Measurements from ENCODE around the gene CD22.

- TF ChIP-seq, protein P1, sequence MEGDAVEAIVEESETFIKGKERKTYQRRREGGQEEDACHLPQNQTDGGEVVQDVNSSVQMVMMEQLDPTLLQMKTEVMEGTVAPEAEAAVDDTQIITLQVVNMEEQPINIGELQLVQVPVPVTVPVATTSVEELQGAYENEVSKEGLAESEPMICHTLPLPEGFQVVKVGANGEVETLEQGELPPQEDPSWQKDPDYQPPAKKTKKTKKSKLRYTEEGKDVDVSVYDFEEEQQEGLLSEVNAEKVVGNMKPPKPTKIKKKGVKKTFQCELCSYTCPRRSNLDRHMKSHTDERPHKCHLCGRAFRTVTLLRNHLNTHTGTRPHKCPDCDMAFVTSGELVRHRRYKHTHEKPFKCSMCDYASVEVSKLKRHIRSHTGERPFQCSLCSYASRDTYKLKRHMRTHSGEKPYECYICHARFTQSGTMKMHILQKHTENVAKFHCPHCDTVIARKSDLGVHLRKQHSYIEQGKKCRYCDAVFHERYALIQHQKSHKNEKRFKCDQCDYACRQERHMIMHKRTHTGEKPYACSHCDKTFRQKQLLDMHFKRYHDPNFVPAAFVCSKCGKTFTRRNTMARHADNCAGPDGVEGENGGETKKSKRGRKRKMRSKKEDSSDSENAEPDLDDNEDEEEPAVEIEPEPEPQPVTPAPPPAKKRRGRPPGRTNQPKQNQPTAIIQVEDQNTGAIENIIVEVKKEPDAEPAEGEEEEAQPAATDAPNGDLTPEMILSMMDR (IDR thresholded peaks at IDR 0.05; ENCODE audit: extremely low read depth in 1 of 2, insufficient read depth in 1 of 2, low read depth in 1 of 2, low read length in 2 of 2): no peak
- TF ChIP-seq EZH2 (IDR thresholded peaks at IDR 0.05; ENCODE audit: borderline replicate concordance, low read depth, low read length, severe bottlenecking) (no peak), POLR2A (IDR thresholded peaks at IDR 0.05; ENCODE audit: low read depth, low read length) (no peak), JUN (IDR thresholded peaks at IDR 0.05; ENCODE audit: borderline replicate concordance, insufficient read depth, insufficient read length, low read depth) (no peak), POLR2AphosphoS5 (IDR thresholded peaks at IDR 0.05; ENCODE audit: insufficient read depth, low read depth, low read length) (no peak)
Observed at GRCh38 chr19:35357867-35358573, 29.0 kb downstream of the CD22 start, which contains the start of gene FFAR3.
